Astrocyte of the spinal cord (primary cell): ENCODE data around the gene SYNCRIP.
A peak's percentile ranks its signal among the peaks of the same experiment; 100 is the strongest.

ENCODE experiments used
- DNase-seq: peaks from one replicate; pipeline ENCODE4 v3.0.0; 2011; ENCODE audit warnings: low read depth, low spot score
- H3K4me3 ChIP-seq: 2 replicates; pipeline ENCODE4 v1.5.1; 2011; ENCODE audit warnings: low read depth, mild to moderate bottlenecking, low read length, moderate library complexity
- in situ Hi-C: cut with HindIII; loops from 2 replicates; pipeline ENCODE4 v1.10.0; 2017; ENCODE audit warnings: low sequenced_read_pairs
- TF ChIP-seq, protein P1 (sequence below): IDR thresholded peaks from 2 replicates; pipeline ENCODE4 v1.5.1; 2012; ENCODE audit warnings: low read depth, mild to moderate bottlenecking, low read length, inconsistent platforms

Gene SYNCRIP

DNA sequence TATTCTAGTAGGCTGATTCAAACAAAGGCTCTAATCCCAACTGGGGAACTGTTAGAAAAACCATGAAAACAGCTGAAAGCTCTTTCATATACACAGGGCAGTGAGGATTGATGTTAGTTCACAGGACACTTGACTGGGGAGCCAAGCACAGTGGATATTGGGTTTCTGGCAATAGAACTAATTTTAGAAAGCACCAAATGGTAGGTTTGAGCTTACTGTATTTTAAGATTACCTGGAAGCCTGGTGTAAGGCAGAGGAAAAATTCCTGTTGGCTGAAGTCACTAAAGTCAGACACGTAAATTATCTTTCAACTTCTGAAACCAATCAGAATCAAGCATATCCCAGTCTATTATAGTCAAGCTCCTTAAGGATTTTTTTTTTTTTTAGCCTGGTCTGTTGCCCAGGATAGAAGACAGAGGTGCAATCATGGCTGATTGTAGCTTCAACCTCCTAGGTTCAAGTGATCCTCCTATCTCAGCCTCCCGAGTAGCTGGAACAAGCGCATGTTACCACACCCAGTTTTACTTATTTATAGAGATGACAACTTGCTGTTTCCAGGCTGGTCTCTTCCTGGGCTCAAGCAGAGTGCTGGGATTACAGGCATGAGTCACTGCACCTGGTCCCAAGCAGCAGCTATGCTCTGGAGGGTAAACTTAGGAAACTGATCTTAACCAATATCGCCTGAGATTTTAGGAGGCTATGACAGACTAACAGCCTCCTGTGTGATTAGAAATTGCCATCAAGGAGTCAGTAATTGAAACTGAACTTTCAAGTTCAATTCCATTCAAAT, 32.5 kb upstream of the SYNCRIP start:
- in situ Hi-C loops, result no loop called here
- DNase-seq, result peak; percentile 71
- peak overlapping the region; percentile 99 for H3K4me3 ChIP-seq
- TF ChIP-seq, protein P1, sequence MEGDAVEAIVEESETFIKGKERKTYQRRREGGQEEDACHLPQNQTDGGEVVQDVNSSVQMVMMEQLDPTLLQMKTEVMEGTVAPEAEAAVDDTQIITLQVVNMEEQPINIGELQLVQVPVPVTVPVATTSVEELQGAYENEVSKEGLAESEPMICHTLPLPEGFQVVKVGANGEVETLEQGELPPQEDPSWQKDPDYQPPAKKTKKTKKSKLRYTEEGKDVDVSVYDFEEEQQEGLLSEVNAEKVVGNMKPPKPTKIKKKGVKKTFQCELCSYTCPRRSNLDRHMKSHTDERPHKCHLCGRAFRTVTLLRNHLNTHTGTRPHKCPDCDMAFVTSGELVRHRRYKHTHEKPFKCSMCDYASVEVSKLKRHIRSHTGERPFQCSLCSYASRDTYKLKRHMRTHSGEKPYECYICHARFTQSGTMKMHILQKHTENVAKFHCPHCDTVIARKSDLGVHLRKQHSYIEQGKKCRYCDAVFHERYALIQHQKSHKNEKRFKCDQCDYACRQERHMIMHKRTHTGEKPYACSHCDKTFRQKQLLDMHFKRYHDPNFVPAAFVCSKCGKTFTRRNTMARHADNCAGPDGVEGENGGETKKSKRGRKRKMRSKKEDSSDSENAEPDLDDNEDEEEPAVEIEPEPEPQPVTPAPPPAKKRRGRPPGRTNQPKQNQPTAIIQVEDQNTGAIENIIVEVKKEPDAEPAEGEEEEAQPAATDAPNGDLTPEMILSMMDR, result no peak

DNA sequence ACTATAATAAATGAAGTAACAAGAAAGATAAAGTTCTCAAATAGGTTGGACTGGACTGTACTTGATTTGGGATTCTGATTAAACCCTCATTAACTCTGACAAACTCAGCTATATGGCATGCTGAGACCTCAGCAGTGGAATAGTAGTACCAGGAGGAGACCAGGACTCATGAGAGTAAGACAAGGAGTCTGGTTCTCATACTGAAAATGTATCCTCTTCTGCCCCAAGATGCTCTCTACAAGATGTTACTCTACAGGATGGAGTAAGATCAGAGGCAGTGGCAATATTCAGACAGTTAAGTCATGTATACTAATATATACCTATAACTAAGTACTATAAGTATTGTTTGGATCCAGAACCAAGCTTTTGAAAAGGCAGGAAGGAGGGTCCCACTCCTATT, 31.9 kb upstream of the SYNCRIP start:
- in situ Hi-C loops, result no loop called here
- no peak for DNase-seq
- TF ChIP-seq, protein P1, result no peak
- H3K4me3 ChIP-seq, result no peak overlapping the region

GRCh38 chr6:85673198-85674139, 30.8 kb upstream of the SYNCRIP start:
- in situ Hi-C loops, result no loop called here
- no peak for DNase-seq
- H3K4me3 ChIP-seq, result no peak overlapping the region
- TF ChIP-seq, protein P1, result no peak

GRCh38 chr6:85672623-85673022, 29.9 kb upstream of the SYNCRIP start:
- no peak for DNase-seq

DNA sequence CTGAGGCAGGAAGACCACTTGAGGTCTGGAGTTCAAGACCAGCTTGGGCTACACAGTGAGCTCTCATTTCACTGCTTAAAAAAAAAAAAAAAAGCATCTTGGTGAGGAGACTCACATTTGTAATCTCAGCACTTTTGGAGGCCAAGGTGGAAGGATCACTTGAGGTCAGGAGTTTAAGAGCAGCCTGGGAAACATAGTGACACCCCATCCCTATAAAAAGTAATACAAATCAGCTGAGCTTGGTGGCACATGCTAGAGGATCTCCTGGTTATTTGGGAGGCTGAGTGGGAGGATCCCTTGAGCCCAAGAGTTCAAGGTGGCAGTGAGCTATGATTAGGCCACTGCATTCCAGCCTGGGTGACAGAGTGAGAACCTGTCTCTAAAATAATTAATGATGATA, 29.4 kb upstream of the SYNCRIP start:
- no peak for DNase-seq
- in situ Hi-C loops, result no loop called here
- TF ChIP-seq, protein P1, result no peak
- H3K4me3 ChIP-seq, result no peak overlapping the region

More at GRCh38 chr6:85672623-85673022, 29.9 kb upstream of the SYNCRIP start:
- TF ChIP-seq, protein P1, result no peak
- in situ Hi-C loops, result no loop called here
- H3K4me3 ChIP-seq, result no peak overlapping the region

GRCh38 chr6:85670573-85670972, 27.9 kb upstream of the SYNCRIP start:
- H3K4me3 ChIP-seq, result no peak overlapping the region
- in situ Hi-C loops, result no loop called here
- TF ChIP-seq, protein P1, result no peak
- DNase-seq, result peak; percentile 32
